Measurements from ENCODE around the gene PPP1CC.
A peak's percentile ranks its signal among the peaks of the same experiment; 100 is the strongest.
"Not testable (repeated sequence)": the region's sequence is repeated elsewhere in the genome, so short reads cannot be mapped to it uniquely, and the experiment has no call there.

The PPP1CC gene

GRCh38 chr12:110739488-110739887, 3.2 kb downstream of the PPP1CC start:
- H3K4me2 ChIP-seq (ENCODE audit: low read length): peak overlapping the region; percentile 95
- peaks cover 75% of the 10 kb centered on the region for H4K20me1 ChIP-seq (ENCODE audit: insufficient read depth, low read length)
- no peak overlapping the region for H2AFZ ChIP-seq (ENCODE audit: low read depth, low read length)
- peak overlapping the region; percentile 97 for H3K9ac ChIP-seq (ENCODE audit: low read length)
- peaks cover 37% of the 10 kb centered on the region for H3K4me1 ChIP-seq (ENCODE audit: low read length)
- peaks cover 86% of the 10 kb centered on the region for H3K79me2 ChIP-seq (ENCODE audit: low read length)
- no peak for TF ChIP-seq EZH2phosphoT487 (IDR thresholded peaks at IDR 0.05; ENCODE audit: low read depth)
- TF ChIP-seq CTCF (IDR thresholded peaks at IDR 0.05; ENCODE audit: low read depth, low read length): no peak
- peaks cover 40% of the 10 kb centered on the region for H3K36me3 ChIP-seq (replicated peaks; ENCODE audit: low read depth, low read length)
- peak overlapping the region; percentile 84 for H3K4me3 ChIP-seq (ENCODE audit: low read length)
- H3K27me3 ChIP-seq (ENCODE audit: low read depth, low read length): no peaks in the 10 kb centered on the region
- H3K9me3 ChIP-seq (ENCODE audit: insufficient read depth, low read length): no peaks in the 10 kb centered on the region
- peak overlapping the region; percentile 53 for H3K27ac ChIP-seq (ENCODE audit: low read length)

DNA sequence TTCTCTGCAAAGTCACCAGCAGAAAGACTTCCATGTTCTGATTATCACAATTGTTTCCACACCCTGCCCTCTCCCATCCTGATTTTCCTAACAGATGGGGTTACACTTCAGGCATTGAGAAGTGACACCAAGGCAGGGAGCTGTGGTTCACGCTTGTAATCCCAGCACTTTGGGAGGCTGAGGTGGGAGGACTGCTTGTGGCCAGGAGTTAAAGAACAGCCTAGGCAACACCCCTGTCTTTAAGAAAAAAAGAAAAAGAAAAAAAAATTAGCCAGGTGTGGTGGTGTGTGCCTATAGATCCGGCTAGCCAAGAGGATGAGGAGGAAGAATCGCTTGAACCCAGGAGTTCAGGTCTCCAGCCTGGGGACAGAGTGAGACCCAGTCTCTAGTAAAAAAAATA, 5.2 kb downstream of the PPP1CC start:
- Histone ChIP-seq H3K27ac (ENCODE audit: low read length) (no peak overlapping the region), H2AFZ (ENCODE audit: low read depth, low read length) (no peak overlapping the region), H3K36me3 (replicated peaks; ENCODE audit: low read depth, low read length) (peaks cover 53% of the 10 kb centered on the region), H3K9ac (ENCODE audit: low read length) (no peak overlapping the region), H3K4me1 (ENCODE audit: low read length) (peaks cover 30% of the 10 kb centered on the region), H3K4me2 (ENCODE audit: low read length) (peak overlapping the region; percentile 95), H3K4me3 (ENCODE audit: low read length) (no peak overlapping the region), H3K79me2 (ENCODE audit: low read length) (peaks cover 100% of the 10 kb centered on the region), H4K20me1 (ENCODE audit: insufficient read depth, low read length) (peaks cover 95% of the 10 kb centered on the region), H3K27me3 (ENCODE audit: low read depth, low read length) (no peaks in the 10 kb centered on the region), H3K9me3 (ENCODE audit: insufficient read depth, low read length) (no peaks in the 10 kb centered on the region)
- TF ChIP-seq EZH2phosphoT487 (IDR thresholded peaks at IDR 0.05; ENCODE audit: low read depth) (no peak), CTCF (IDR thresholded peaks at IDR 0.05; ENCODE audit: low read depth, low read length) (no peak)

DNA sequence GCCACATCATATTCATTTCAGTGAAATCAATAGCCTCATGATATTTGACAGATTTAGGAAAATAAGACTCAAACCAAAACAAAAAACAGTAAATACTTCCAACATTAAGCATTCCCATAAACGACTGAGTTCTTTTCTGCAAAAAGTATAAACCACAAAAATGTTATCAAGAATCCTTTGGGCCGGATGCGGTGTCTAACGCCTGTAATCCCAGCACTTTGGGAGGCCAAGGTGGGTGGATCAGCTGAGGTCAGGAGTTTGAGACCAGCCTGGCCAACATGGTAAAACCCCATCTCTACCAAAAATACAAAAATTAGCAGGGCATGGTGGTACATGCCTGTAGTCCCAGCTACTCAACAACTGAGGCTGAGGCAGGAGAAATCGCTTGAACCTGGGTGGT, 5.7 kb downstream of the PPP1CC start:
- not testable (repeated sequence) for H3K27me3 ChIP-seq (ENCODE audit: low read depth, low read length); H2AFZ ChIP-seq (ENCODE audit: low read depth, low read length); H3K27ac ChIP-seq (ENCODE audit: low read length); H3K9me3 ChIP-seq (ENCODE audit: insufficient read depth, low read length); H3K9ac ChIP-seq (ENCODE audit: low read length); H3K4me3 ChIP-seq (ENCODE audit: low read length); H3K4me2 ChIP-seq (ENCODE audit: low read length)
- Histone ChIP-seq H4K20me1 (ENCODE audit: insufficient read depth, low read length) (peaks cover 98% of the 10 kb centered on the region), H3K79me2 (ENCODE audit: low read length) (peaks cover 100% of the 10 kb centered on the region), H3K36me3 (replicated peaks; ENCODE audit: low read depth, low read length) (peaks cover 55% of the 10 kb centered on the region), H3K4me1 (ENCODE audit: low read length) (peaks cover 30% of the 10 kb centered on the region)

- peaks cover 98% of the 10 kb centered on the region for H4K20me1 ChIP-seq (ENCODE audit: insufficient read depth, low read length)
- peaks cover 42% of the 10 kb centered on the region for H3K4me1 ChIP-seq (ENCODE audit: low read length)
- H2AFZ ChIP-seq (ENCODE audit: low read depth, low read length): no peak overlapping the region
- no peak overlapping the region for H3K27ac ChIP-seq (ENCODE audit: low read length)
- peaks cover 100% of the 10 kb centered on the region for H3K79me2 ChIP-seq (ENCODE audit: low read length)
- no peak overlapping the region for H3K9ac ChIP-seq (ENCODE audit: low read length)
- no peaks in the 10 kb centered on the region for H3K9me3 ChIP-seq (ENCODE audit: insufficient read depth, low read length)
- peaks cover 68% of the 10 kb centered on the region for H3K36me3 ChIP-seq (replicated peaks; ENCODE audit: low read depth, low read length)
- H3K27me3 ChIP-seq (ENCODE audit: low read depth, low read length): no peaks in the 10 kb centered on the region
- H3K4me2 ChIP-seq (ENCODE audit: low read length): no peak overlapping the region
- TF ChIP-seq EZH2phosphoT487 (IDR thresholded peaks at IDR 0.05; ENCODE audit: low read depth) (no peak), CTCF (IDR thresholded peaks at IDR 0.05; ENCODE audit: low read depth, low read length) (no peak)
- no peak overlapping the region for H3K4me3 ChIP-seq (ENCODE audit: low read length)
These were observed 8.8 kb downstream of the PPP1CC start for GRCh38 chr12:110733900-110734299.

All from OCI-LY3 (cell line).